Activated naive CD4-positive, alpha-beta T cell treated with anti-CD3 and anti-CD28 coated beads, Interleukin-2, amount 50 U/mL, for 72 hours (primary cell): ENCODE measurements around the gene MAEL. TPM values are rescaled to one million over a fixed set of nuclear protein-coding genes. Genes with fewer than 3 reads are reported as not detected.

Experiments used
- ATAC-seq, 2 donors: fragments of 150-1000 bp; cut with Tn5 transposase; 2 replicates each; pipeline ENCODE4 v1.10.0; 2021; ENCODE audit warnings: mild to moderate bottlenecking in 2 of 2, moderate library complexity in 2 of 2
- DNase-seq, 2 donors: peaks; one replicate each; pipeline ENCODE4 v3.0.0; 2021 to 2022; ENCODE audit warnings: low spot score in 2 of 2
- H3K27ac Mint-ChIP-seq, 2 donors: one replicate each; pipeline ENCODE4 v1.8.0; 2022; ENCODE audit warnings: mild to moderate bottlenecking in 2 of 2, mixed read lengths in 2 of 2
- H3K36me3 Mint-ChIP-seq, 2 donors: one replicate each; pipeline ENCODE4 v1.8.0; 2022; ENCODE audit warnings: mixed read lengths in 2 of 2
- H3K9me3 Mint-ChIP-seq, 2 donors: one replicate each; pipeline ENCODE4 v1.8.0; 2022; ENCODE audit warnings: mixed read lengths in 2 of 2
- total RNA-seq, 2 donors: library from RNA; stranded (reverse); gene quantifications; one replicate each; pipeline ENCODE4 v1.2.3, GENCODE V29; 2022

Gene MAEL
- total RNA-seq, 2 donors from 2014 or later = not detected

GRCh38 chr1:166972826-166973225, 16.3 kb upstream of the MAEL start:
- H3K9me3 Mint-ChIP-seq = no peaks in the 10 kb centered on the region
- peaks cover 0 to 9% of the 10 kb centered on the region in 2 donors for H3K36me3 Mint-ChIP-seq
- DNase-seq = no peak
- no peak overlapping the region for H3K27ac Mint-ChIP-seq
- no peak for ATAC-seq

- H3K36me3 Mint-ChIP-seq = peaks cover 0 to 9% of the 10 kb centered on the region in 2 donors
- ATAC-seq = peak; percentile 50
- peak overlapping the region; percentile 57 to 85 for H3K27ac Mint-ChIP-seq
Measured at GRCh38 chr1:166974647-166975345, 14.3 kb upstream of the MAEL start.

GRCh38 chr1:166975361-166976129, 13.5 kb upstream of the MAEL start, which contains the start of gene ILDR2:
ILDR2 (minus strand) TSS chr1:166975540; CDS start chr1:166975268, 272 bp downstream.
- Mint-ChIP-seq H3K27ac (peak within 1 kb of the TSS; percentile 57 to 85), H3K9me3 (no peaks in the 10 kb centered on the region), H3K36me3 (peaks cover 0 to 9% of the 10 kb centered on the region in 2 donors)
- peak; percentile 56 to 64 for DNase-seq
- ATAC-seq = peak; percentile 74 to 83

More at GRCh38 chr1:166974647-166975345, 14.3 kb upstream of the MAEL start:
- H3K9me3 Mint-ChIP-seq = no peaks in the 10 kb centered on the region
- DNase-seq = peak in 1 of 2 donors; percentile 30

DNA sequence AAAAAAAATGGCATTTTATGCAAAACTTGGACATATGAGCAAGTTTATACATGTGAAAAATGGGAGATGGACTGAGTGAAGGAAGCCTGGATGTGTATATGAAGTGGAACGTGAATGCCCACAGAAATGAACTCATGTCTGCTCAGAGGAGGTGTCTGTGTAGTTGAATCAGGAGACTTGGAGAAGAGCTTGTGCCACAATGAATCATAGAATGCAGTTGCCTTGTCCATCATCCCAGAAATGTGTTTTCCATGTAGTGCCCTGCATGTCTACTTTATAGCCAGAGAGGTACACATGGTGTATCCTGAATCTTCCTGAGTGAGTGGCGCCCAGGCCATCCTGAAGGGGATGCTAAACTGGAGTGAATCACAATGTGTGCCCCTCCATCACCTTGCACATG, 11.1 kb upstream of the MAEL start:
- no peak for DNase-seq
- no peaks in the 10 kb centered on the region for H3K36me3 Mint-ChIP-seq
- H3K9me3 Mint-ChIP-seq = no peaks in the 10 kb centered on the region
- ATAC-seq = no peak
- no peak overlapping the region for H3K27ac Mint-ChIP-seq

DNA sequence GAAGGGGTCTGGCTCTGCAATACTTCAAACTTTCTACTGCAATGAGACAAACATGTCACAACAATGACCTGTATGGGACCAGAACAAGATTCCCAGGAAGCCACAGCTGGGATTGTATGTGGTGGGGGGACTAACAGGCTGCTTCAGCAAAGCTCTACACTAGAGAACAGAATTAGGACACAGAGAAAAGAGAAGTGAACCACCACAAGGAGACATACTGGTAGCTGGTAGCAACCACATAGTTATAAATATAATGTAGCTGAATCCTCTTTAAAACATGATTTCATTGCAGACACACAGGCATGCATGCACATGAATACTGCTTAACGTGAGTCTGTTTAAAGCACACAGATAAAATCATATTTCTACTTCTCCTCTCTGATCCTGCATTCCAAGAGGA, 10.3 kb upstream of the MAEL start:
- H3K9me3 Mint-ChIP-seq = no peaks in the 10 kb centered on the region
- ATAC-seq (no peak), DNase-seq (no peak)
- no peak overlapping the region for H3K27ac Mint-ChIP-seq
- H3K36me3 Mint-ChIP-seq = no peaks in the 10 kb centered on the region

- Mint-ChIP-seq H3K36me3 (no peaks in the 10 kb centered on the region), H3K27ac (no peak overlapping the region), H3K9me3 (no peaks in the 10 kb centered on the region)
- DNase-seq (no peak), ATAC-seq (no peak)
Measured at GRCh38 chr1:166980383-166980782, 8.7 kb upstream of the MAEL start.

GRCh38 chr1:166980818-166981217, 8.3 kb upstream of the MAEL start:
- DNase-seq (no peak), ATAC-seq (no peak)
- no peaks in the 10 kb centered on the region for H3K36me3 Mint-ChIP-seq
- no peaks in the 10 kb centered on the region for H3K9me3 Mint-ChIP-seq
- no peak overlapping the region for H3K27ac Mint-ChIP-seq

DNA sequence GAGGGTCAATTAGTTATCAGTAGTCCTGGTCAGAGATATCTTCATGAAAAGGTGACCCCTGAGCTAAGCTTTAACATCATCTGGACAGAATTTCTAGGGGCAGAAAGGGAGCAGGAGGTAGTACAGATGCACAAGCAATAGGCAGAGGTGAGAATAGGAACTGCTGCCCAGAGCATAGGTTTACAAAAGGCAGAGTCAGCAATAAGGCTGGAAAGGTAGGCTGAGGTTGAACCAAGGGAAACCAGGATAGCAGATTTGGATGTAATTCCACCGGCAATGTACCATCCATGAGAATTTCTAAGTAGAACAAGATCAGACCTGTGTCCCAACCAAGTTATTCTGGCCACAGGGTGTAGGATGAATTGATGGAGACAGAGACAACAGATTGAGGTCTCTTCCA, 7.5 kb upstream of the MAEL start:
- no peaks in the 10 kb centered on the region for H3K9me3 Mint-ChIP-seq
- no peaks in the 10 kb centered on the region for H3K36me3 Mint-ChIP-seq
- ATAC-seq (no peak), DNase-seq (no peak)
- H3K27ac Mint-ChIP-seq = no peak overlapping the region

- no peak overlapping the region for H3K27ac Mint-ChIP-seq
- ATAC-seq = peak in 1 of 2 donors; percentile 13
Measured at GRCh38 chr1:166999075-166999474, 10.0 kb downstream of the MAEL start.

GRCh38 chr1:166999500-167000055, 10.5 kb downstream of the MAEL start:
- H3K36me3 Mint-ChIP-seq = peaks cover 0 to 14% of the 10 kb centered on the region in 2 donors
- ATAC-seq = peak; percentile 57 to 79
- no peak for DNase-seq
- H3K27ac Mint-ChIP-seq = no peak overlapping the region
- peaks cover 0 to 16% of the 10 kb centered on the region in 2 donors for H3K9me3 Mint-ChIP-seq

More at GRCh38 chr1:166999075-166999474, 10.0 kb downstream of the MAEL start:
- peaks cover 0 to 16% of the 10 kb centered on the region in 2 donors for H3K9me3 Mint-ChIP-seq
- peaks cover 0 to 14% of the 10 kb centered on the region in 2 donors for H3K36me3 Mint-ChIP-seq
- no peak for DNase-seq

GRCh38 chr1:167000546-167000945, 11.5 kb downstream of the MAEL start:
- Mint-ChIP-seq H3K9me3 (peaks cover 0 to 16% of the 10 kb centered on the region in 2 donors), H3K36me3 (peaks cover 0 to 14% of the 10 kb centered on the region in 2 donors), H3K27ac (no peak overlapping the region)
- ATAC-seq (no peak), DNase-seq (no peak)

DNA sequence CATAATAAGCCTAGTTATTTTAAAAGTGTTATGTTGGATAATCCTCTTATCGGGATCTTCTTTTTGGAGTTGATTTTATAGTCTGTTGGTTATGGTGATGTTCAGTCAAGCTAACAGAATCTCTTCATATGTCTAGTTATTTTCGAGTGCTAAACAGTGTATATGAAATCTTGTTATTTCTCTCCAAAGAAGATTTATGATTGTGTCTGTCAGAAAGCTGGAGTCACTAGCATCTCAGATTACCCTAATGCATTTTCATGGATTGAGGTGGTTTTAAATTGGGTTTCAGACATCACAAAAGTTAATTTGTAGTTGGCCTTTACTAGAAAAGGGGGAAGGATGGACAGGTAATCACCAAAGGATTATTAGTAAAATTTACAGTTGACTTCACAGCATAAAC, 13.3 kb downstream of the MAEL start:
- Mint-ChIP-seq H3K27ac (no peak overlapping the region), H3K36me3 (peaks cover 0 to 14% of the 10 kb centered on the region in 2 donors), H3K9me3 (peaks cover 0 to 16% of the 10 kb centered on the region in 2 donors)
- DNase-seq = no peak
- ATAC-seq = no peak

GRCh38 chr1:167003711-167004110, 14.6 kb downstream of the MAEL start:
- Mint-ChIP-seq H3K36me3 (peaks cover 0 to 14% of the 10 kb centered on the region in 2 donors), H3K9me3 (peaks cover 0 to 16% of the 10 kb centered on the region in 2 donors), H3K27ac (no peak overlapping the region)
- DNase-seq = no peak
- ATAC-seq = no peak

- H3K27ac Mint-ChIP-seq = no peak overlapping the region
- ATAC-seq (no peak), DNase-seq (no peak)
- H3K36me3 Mint-ChIP-seq = no peaks in the 10 kb centered on the region
- H3K9me3 Mint-ChIP-seq = no peaks in the 10 kb centered on the region
Measured at GRCh38 chr1:167011560-167012191, 22.6 kb downstream of the MAEL start.

GRCh38 chr1:167012570-167012969, 23.5 kb downstream of the MAEL start:
- Mint-ChIP-seq H3K9me3 (no peaks in the 10 kb centered on the region), H3K36me3 (no peaks in the 10 kb centered on the region), H3K27ac (no peak overlapping the region)
- DNase-seq (no peak), ATAC-seq (no peak)

DNA sequence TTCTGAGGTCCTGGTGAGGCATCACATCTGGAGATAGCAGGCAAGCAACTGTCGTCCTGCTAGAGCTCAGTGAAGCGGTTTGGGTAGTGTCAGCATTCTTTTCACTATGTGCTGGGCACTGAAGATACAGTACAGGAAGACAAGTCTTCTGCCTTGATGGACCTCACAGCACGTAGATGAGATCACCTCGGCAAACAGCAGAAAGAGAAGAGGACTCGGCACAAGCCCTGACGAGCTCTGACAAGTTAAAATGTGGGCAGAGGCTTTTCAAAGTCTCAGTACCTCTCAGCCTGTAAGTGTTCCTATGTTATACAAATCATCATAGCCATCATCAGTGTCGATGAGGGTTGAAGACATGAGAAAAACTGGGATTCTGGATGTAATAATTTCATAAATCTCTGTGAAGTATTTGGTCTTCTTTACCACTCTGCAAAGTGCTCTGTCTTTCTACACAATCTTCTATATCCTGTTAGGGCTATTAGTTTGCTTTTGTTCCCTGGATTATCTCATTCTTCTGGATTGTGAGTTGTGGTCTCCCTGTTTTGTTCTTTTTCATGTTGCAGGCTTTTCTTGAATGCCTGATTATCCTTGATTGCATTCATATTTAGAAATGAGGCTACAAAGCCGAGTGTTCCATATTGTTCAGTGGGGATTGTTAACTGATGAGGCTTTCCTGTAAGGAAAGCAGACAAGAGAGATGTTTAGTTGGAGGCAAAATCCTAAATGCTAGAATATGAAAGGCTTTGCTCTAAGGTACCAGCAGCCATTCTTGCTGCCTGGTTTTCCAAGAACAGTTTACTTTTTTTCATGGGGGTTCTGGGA, 24.2 kb downstream of the MAEL start:
- Mint-ChIP-seq H3K27ac (no peak overlapping the region), H3K9me3 (no peaks in the 10 kb centered on the region), H3K36me3 (no peaks in the 10 kb centered on the region)
- DNase-seq (no peak), ATAC-seq (no peak)
